Liver (tissue), 3 donors: ENCODE results near the gene HMOX2.

Source experiments
- GABPA ChIP-seq, 2 donors: IDR thresholded peaks in 1 of 2; conservative IDR thresholded peaks in 1 of 2; 2 replicates each; pipeline ENCODE4 v1.6.1; 2016; ENCODE audit warnings: antibody characterized with exemption in 2 of 2, mild to moderate bottlenecking in 1 of 2, moderate library complexity in 1 of 2
- NR2F2 ChIP-seq: IDR thresholded peaks from 2 replicates; pipeline ENCODE4 v1.6.1; 2016; ENCODE audit warnings: antibody characterized with exemption
- RAD21 ChIP-seq, 2 donors: IDR thresholded peaks; 2 replicates each; pipeline ENCODE4 v1.6.1; 2016; ENCODE audit warnings: antibody characterized with exemption in 2 of 2, mild to moderate bottlenecking in 2 of 2
- TAF1 ChIP-seq: conservative IDR thresholded peaks from 2 replicates; pipeline ENCODE4 v1.6.1; 2016; ENCODE audit warnings: antibody characterized with exemption, mild to moderate bottlenecking
- TF ChIP-seq, protein P1 (sequence below): fragments of 150-350 bp; IDR thresholded peaks from 2 replicates; pipeline ENCODE4 v1.5.1; 2017; ENCODE audit warnings: improper control_type of control experiment, low read depth, low read length; ENCODE audit not compliant: missing input control
- TF ChIP-seq, protein P2 (sequence below): IDR thresholded peaks from 2 replicates; pipeline ENCODE4 v1.6.1; 2016; ENCODE audit warnings: antibody characterized with exemption
- TF ChIP-seq, protein P3 (sequence below): IDR thresholded peaks from 2 replicates; pipeline ENCODE4 v1.6.1; 2016; ENCODE audit warnings: antibody characterized with exemption, mild to moderate bottlenecking
- donor health status: healthy.
- donor health status: healthy.

DNA sequence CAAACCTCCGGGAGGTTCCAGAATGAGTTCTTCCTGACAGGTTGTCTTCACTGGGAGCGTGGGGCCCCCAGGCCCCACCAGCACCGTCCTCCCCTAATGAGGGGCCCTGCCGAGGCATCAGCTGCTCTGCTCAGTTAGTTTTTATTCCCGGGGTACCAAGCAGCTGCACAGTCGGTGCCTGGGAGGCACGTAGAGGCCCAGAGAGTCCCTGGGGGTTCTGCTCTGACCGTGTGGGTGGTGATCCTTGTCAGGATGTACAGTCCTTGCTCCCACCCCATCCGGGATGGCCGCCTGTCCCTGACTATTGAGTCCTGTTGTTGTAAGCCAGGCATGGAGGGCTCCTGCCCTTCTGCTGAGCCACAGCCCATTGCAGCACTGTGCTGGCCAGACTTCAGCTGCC, 20.2 kb upstream of the HMOX2 start:
- TF ChIP-seq, protein P1, sequence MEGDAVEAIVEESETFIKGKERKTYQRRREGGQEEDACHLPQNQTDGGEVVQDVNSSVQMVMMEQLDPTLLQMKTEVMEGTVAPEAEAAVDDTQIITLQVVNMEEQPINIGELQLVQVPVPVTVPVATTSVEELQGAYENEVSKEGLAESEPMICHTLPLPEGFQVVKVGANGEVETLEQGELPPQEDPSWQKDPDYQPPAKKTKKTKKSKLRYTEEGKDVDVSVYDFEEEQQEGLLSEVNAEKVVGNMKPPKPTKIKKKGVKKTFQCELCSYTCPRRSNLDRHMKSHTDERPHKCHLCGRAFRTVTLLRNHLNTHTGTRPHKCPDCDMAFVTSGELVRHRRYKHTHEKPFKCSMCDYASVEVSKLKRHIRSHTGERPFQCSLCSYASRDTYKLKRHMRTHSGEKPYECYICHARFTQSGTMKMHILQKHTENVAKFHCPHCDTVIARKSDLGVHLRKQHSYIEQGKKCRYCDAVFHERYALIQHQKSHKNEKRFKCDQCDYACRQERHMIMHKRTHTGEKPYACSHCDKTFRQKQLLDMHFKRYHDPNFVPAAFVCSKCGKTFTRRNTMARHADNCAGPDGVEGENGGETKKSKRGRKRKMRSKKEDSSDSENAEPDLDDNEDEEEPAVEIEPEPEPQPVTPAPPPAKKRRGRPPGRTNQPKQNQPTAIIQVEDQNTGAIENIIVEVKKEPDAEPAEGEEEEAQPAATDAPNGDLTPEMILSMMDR = no peak
- no peak for TF ChIP-seq RAD21 (IDR thresholded peaks at IDR 0.05)
- TF ChIP-seq GABPA (IDR thresholded peaks at IDR 0.05 in 1 of 2, conservative IDR thresholded peaks at IDR 0.05 in 1 of 2) = no peak
- no peak for TF ChIP-seq TAF1
- TF ChIP-seq NR2F2 = no peak
- TF ChIP-seq, protein P2, sequence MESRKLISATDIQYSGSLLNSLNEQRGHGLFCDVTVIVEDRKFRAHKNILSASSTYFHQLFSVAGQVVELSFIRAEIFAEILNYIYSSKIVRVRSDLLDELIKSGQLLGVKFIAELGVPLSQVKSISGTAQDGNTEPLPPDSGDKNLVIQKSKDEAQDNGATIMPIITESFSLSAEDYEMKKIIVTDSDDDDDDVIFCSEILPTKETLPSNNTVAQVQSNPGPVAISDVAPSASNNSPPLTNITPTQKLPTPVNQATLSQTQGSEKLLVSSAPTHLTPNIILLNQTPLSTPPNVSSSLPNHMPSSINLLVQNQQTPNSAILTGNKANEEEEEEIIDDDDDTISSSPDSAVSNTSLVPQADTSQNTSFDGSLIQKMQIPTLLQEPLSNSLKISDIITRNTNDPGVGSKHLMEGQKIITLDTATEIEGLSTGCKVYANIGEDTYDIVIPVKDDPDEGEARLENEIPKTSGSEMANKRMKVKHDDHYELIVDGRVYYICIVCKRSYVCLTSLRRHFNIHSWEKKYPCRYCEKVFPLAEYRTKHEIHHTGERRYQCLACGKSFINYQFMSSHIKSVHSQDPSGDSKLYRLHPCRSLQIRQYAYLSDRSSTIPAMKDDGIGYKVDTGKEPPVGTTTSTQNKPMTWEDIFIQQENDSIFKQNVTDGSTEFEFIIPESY = no peak
- TF ChIP-seq, protein P3, sequence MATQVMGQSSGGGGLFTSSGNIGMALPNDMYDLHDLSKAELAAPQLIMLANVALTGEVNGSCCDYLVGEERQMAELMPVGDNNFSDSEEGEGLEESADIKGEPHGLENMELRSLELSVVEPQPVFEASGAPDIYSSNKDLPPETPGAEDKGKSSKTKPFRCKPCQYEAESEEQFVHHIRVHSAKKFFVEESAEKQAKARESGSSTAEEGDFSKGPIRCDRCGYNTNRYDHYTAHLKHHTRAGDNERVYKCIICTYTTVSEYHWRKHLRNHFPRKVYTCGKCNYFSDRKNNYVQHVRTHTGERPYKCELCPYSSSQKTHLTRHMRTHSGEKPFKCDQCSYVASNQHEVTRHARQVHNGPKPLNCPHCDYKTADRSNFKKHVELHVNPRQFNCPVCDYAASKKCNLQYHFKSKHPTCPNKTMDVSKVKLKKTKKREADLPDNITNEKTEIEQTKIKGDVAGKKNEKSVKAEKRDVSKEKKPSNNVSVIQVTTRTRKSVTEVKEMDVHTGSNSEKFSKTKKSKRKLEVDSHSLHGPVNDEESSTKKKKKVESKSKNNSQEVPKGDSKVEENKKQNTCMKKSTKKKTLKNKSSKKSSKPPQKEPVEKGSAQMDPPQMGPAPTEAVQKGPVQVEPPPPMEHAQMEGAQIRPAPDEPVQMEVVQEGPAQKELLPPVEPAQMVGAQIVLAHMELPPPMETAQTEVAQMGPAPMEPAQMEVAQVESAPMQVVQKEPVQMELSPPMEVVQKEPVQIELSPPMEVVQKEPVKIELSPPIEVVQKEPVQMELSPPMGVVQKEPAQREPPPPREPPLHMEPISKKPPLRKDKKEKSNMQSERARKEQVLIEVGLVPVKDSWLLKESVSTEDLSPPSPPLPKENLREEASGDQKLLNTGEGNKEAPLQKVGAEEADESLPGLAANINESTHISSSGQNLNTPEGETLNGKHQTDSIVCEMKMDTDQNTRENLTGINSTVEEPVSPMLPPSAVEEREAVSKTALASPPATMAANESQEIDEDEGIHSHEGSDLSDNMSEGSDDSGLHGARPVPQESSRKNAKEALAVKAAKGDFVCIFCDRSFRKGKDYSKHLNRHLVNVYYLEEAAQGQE = no peak
